ENCODE measurements around the gene CENPC. TPM values are rescaled to one million over a fixed set of nuclear protein-coding genes. Genes with fewer than 3 reads are reported as not detected.

The CENPC gene
- polyA plus RNA-seq, 1 donor from 2014 or later = 9.5 TPM

- Histone ChIP-seq H3K9me2 (ENCODE audit: insufficient read depth, low read length) (no peaks in the 10 kb centered on the region), H3K79me2 (replicated peaks; ENCODE audit: insufficient read depth, low read length) (no peaks in the 10 kb centered on the region), H3K9ac (ENCODE audit: low read length) (no peak overlapping the region), H3K9me3 (ENCODE audit: low read length) (no peaks in the 10 kb centered on the region), H3K4me2 (ENCODE audit: low read length) (no peak overlapping the region), H3F3A (ENCODE audit: insufficient read depth, low read length, poor library complexity, severe bottlenecking) (no peaks in the 10 kb centered on the region), H3K27me3 (ENCODE audit: insufficient read depth, low read depth, low read length) (no peaks in the 10 kb centered on the region), H3K27ac (ENCODE audit: low read length) (no peak overlapping the region), H4K20me1 (ENCODE audit: insufficient read depth) (no peaks in the 10 kb centered on the region), H3K4me3 (ENCODE audit: low read length) (no peak overlapping the region), H2AFZ (ENCODE audit: low read depth, low read length) (no peak overlapping the region), H3K36me3 (ENCODE audit: insufficient read depth, low read length) (no peaks in the 10 kb centered on the region)
- TF ChIP-seq MXI1 (conservative IDR thresholded peaks at IDR 0.05; ENCODE audit: poor library complexity, severe bottlenecking) = no peak
- TF ChIP-seq EZH2 (IDR thresholded peaks at IDR 0.05; ENCODE audit: borderline replicate concordance, insufficient read depth, low read length, poor library complexity, severe bottlenecking) = no peak
- TF ChIP-seq RAD21 (conservative IDR thresholded peaks at IDR 0.05) = no peak
- TF ChIP-seq TAF1 (IDR thresholded peaks at IDR 0.05; ENCODE audit: low read depth) = no peak
- TF ChIP-seq CTCF (IDR thresholded peaks at IDR 0.05; ENCODE audit: poor library complexity, severe bottlenecking) = no peak
- no peak for TF ChIP-seq EP300 (conservative IDR thresholded peaks at IDR 0.05; ENCODE audit: poor library complexity, severe bottlenecking)
- no peak for TF ChIP-seq SMC3 (conservative IDR thresholded peaks at IDR 0.05; ENCODE audit: poor library complexity)
- TF ChIP-seq POLR2AphosphoS5 (IDR thresholded peaks at IDR 0.05) = no peak
- no peak for TF ChIP-seq REST (IDR thresholded peaks at IDR 0.05; ENCODE audit: borderline replicate concordance)
These were observed 108.6 kb downstream of the CENPC start for GRCh38 chr4:67436742-67437141.

GRCh38 chr4:67430989-67431388 is 114.3 kb downstream of the CENPC start:
- Histone ChIP-seq H3K27me3 (ENCODE audit: insufficient read depth, low read depth, low read length) (no peaks in the 10 kb centered on the region), H2AFZ (ENCODE audit: low read depth, low read length) (no peak overlapping the region), H3K9ac (ENCODE audit: low read length) (no peak overlapping the region), H3K79me2 (replicated peaks; ENCODE audit: insufficient read depth, low read length) (no peaks in the 10 kb centered on the region), H4K20me1 (ENCODE audit: insufficient read depth) (no peaks in the 10 kb centered on the region), H3K4me2 (ENCODE audit: low read length) (no peak overlapping the region), H3K9me3 (ENCODE audit: low read length) (no peaks in the 10 kb centered on the region), H3K4me3 (ENCODE audit: low read length) (no peak overlapping the region), H3K27ac (ENCODE audit: low read length) (no peak overlapping the region), H3F3A (ENCODE audit: insufficient read depth, low read length, poor library complexity, severe bottlenecking) (no peaks in the 10 kb centered on the region), H3K9me2 (ENCODE audit: insufficient read depth, low read length) (no peaks in the 10 kb centered on the region), H3K36me3 (ENCODE audit: insufficient read depth, low read length) (no peaks in the 10 kb centered on the region)
- TF ChIP-seq EP300 (conservative IDR thresholded peaks at IDR 0.05; ENCODE audit: poor library complexity, severe bottlenecking) = no peak
- no peak for TF ChIP-seq MXI1 (conservative IDR thresholded peaks at IDR 0.05; ENCODE audit: poor library complexity, severe bottlenecking)
- TF ChIP-seq EZH2 (IDR thresholded peaks at IDR 0.05; ENCODE audit: borderline replicate concordance, insufficient read depth, low read length, poor library complexity, severe bottlenecking) = no peak
